HepG2 (cell line): ENCODE measurements around the gene BTG1. TPM values are rescaled to one million over a fixed set of nuclear protein-coding genes. Genes with fewer than 3 reads are reported as not detected.

Experiments used
- ATAC-seq: fragments of 200-7000 bp; cut with Tn5 transposase; 3 replicates; pipeline ENCODE4 v1.9.1; 2020; ENCODE audit warnings: mild to moderate bottlenecking, moderate library complexity
- BruUV-seq: library from RNA; stranded (reverse); fragments of 400-500 nt; replicated peaks from 2 replicates; lab custom pipeline; 2021; lab: Mats Ljungman, UMichigan
- CTCF ChIA-PET: fragments of 300-600 bp; formaldehyde crosslinking; extraction: SDS; loops from one replicate; lab custom pipeline; 2021; ENCODE audit warnings: low total read pairs, inconsistent platforms, low intra/inter-chr PET ratio; lab: Yijun Ruan, JAX
- POLR2A ChIA-PET: fragments of 350-600 bp; sonication (Branson Sonifier 250); formaldehyde crosslinking; loops from one replicate; lab custom pipeline; 2020; ENCODE audit warnings: antibody characterized with exemption, inconsistent platforms; lab: Yijun Ruan, JAX
- DNase-seq: peaks from one replicate; pipeline ENCODE4 v3.0.0-alpha.2; 2015; ENCODE audit warnings: low spot score
- FAIRE-seq: peaks from 3 replicates; lab custom pipeline; 2011; peaks lifted over from hg19 to GRCh38; lab: Jason Lieb, UNC
- H2AFZ ChIP-seq: one replicate; pipeline ENCODE4 v1.6.1; 2011; ENCODE audit warnings: low read length, inconsistent platforms
- H3K27ac ChIP-seq: fragments of 300-600 bp; 3 replicates; pipeline ENCODE4 v1.8.0; 2011; ENCODE audit warnings: mixed run types, mild to moderate bottlenecking, mixed read lengths, low read length, inconsistent platforms; ENCODE audit not compliant: insufficient read depth; ENCODE audit errors: extremely low read length
- H3K27me3 ChIP-seq, 2 experiments: fragments of 200-600 bp in 1 of 2; 2 replicates in 1 of 2; 3 replicates in 1 of 2; pipeline versions ENCODE4 v1.6.0 to v1.8.0; 2011; ENCODE audit warnings: low read length in 2 of 2, mild to moderate bottlenecking in 2 of 2, moderate library complexity in 2 of 2, inconsistent platforms in 1 of 2; ENCODE audit not compliant: insufficient read depth in 2 of 2, control insufficient read depth in 1 of 2
- H3K36me3 ChIP-seq, 2 experiments: fragments of 200-600 bp in 1 of 2; replicated peaks in 1 of 2; 2 replicates in 1 of 2; 3 replicates in 1 of 2; pipeline versions ENCODE4 v1.5.1 to v1.8.0; 2011; ENCODE audit warnings: low read length in 2 of 2, inconsistent platforms in 1 of 2; ENCODE audit not compliant: insufficient read depth in 2 of 2, control insufficient read depth in 1 of 2
- H3K4me1 ChIP-seq: 2 replicates; pipeline ENCODE4 v1.5.1; 2012; ENCODE audit warnings: low read length, inconsistent platforms; ENCODE audit not compliant: insufficient read depth
- H3K4me2 ChIP-seq: 2 replicates; pipeline ENCODE4 v1.6.0; 2011; ENCODE audit warnings: low read depth, low read length, inconsistent platforms
- H3K4me3 ChIP-seq, 3 experiments: fragments of 200-600 bp in 1 of 3; sonication (generic), shearing (Covaris generic) in 1 of 3; replicated peaks in 1 of 3; 2 replicates each; pipeline ENCODE4 v1.5.1; 2011 to 2016; ENCODE audit warnings: low read length in 3 of 3, inconsistent platforms in 2 of 3, low read depth in 2 of 3, mild to moderate bottlenecking in 2 of 3, control low read depth in 1 of 3, mixed read lengths in 1 of 3; ENCODE audit not compliant: insufficient read depth in 1 of 3
- H3K79me2 ChIP-seq: one replicate; pipeline ENCODE4 v1.6.1; 2011; ENCODE audit warnings: low read length, inconsistent platforms; ENCODE audit not compliant: insufficient read depth
- H3K9ac ChIP-seq: 2 replicates; pipeline ENCODE4 v1.6.0; 2011; ENCODE audit warnings: mild to moderate bottlenecking, low read depth, low read length, inconsistent platforms; ENCODE audit not compliant: insufficient read depth
- H3K9me3 ChIP-seq: 2 replicates; pipeline ENCODE4 v1.5.1; 2012; ENCODE audit warnings: mild to moderate bottlenecking, low read length
- H4K20me1 ChIP-seq: 2 replicates; pipeline ENCODE4 v1.6.0; 2011; ENCODE audit warnings: inconsistent platforms, mild to moderate bottlenecking, low read length, moderate library complexity; ENCODE audit not compliant: insufficient read depth
- BCL6 ChIP-seq: IDR thresholded peaks from 2 replicates; pipeline ENCODE4 v1.6.1; 2016; ENCODE audit warnings: missing genetic modification reagents, missing compliant biosample characterization
- CBX5 ChIP-seq: sonication (generic); formaldehyde crosslinking; IDR thresholded peaks from 2 replicates; pipeline ENCODE4 v1.4.0; 2020; ENCODE audit warnings: missing genetic modification reagents, borderline replicate concordance
- CHD4 ChIP-seq: fragments of 200-600 bp; sonication (generic); IDR thresholded peaks from 2 replicates; pipeline ENCODE4 v1.7.0; 2017; ENCODE audit warnings: mild to moderate bottlenecking, low read length, borderline replicate concordance
- CREM ChIP-seq, 2 experiments: sonication (generic) in 1 of 2; formaldehyde crosslinking in 1 of 2; IDR thresholded peaks; 2 replicates each; pipeline versions ENCODE4 v1.4.0 to v1.6.1; 2016 to 2020; ENCODE audit warnings: antibody characterized with exemption in 1 of 2, mild to moderate bottlenecking in 1 of 2, missing genetic modification reagents in 1 of 2
- ELF3 ChIP-seq: IDR thresholded peaks from 2 replicates; pipeline ENCODE4 v1.6.1; 2016; ENCODE audit warnings: missing genetic modification reagents, missing compliant biosample characterization
- ERF ChIP-seq: IDR thresholded peaks from 2 replicates; pipeline ENCODE4 v1.6.1; 2018; ENCODE audit warnings: missing biosample characterization, missing genetic modification reagents
- ETV5 ChIP-seq: IDR thresholded peaks from 2 replicates; pipeline ENCODE4 v1.6.1; 2018; ENCODE audit warnings: missing biosample characterization, missing genetic modification reagents, inconsistent platforms, borderline replicate concordance
- MXI1 ChIP-seq: IDR thresholded peaks from 3 replicates; pipeline ENCODE4 v1.6.1; 2012; ENCODE audit warnings: low read depth, low read length, inconsistent platforms, borderline replicate concordance
- NR3C1 ChIP-seq: sonication (generic); formaldehyde crosslinking; IDR thresholded peaks from 2 replicates; pipeline ENCODE4 v1.4.0; 2020; ENCODE audit warnings: missing genetic modification reagents
- SMAD3 ChIP-seq: sonication (generic); formaldehyde crosslinking; IDR thresholded peaks from 2 replicates; pipeline ENCODE4 v1.4.0; 2020; ENCODE audit warnings: missing genetic modification reagents
- SOX5 ChIP-seq: IDR thresholded peaks from 2 replicates; pipeline ENCODE4 v1.6.1; 2016; ENCODE audit warnings: borderline replicate concordance
- TARDBP ChIP-seq: sonication (generic); formaldehyde crosslinking; IDR thresholded peaks from 2 replicates; pipeline ENCODE4 v1.8.0; 2022; ENCODE audit warnings: mild to moderate bottlenecking, missing genetic modification reagents
- TCF7L2 ChIP-seq: IDR thresholded peaks from 2 replicates; pipeline ENCODE4 v1.6.1; 2011; ENCODE audit warnings: mild to moderate bottlenecking, low read depth, low read length, moderate library complexity
- ZNF317 ChIP-seq: sonication (generic); formaldehyde crosslinking; IDR thresholded peaks from 2 replicates; pipeline ENCODE4 v1.5.0; 2020; ENCODE audit warnings: mild to moderate bottlenecking, missing genetic modification reagents
- ZNF446 ChIP-seq: sonication (generic); formaldehyde crosslinking; IDR thresholded peaks from 2 replicates; pipeline ENCODE4 v1.5.0; 2020; ENCODE audit warnings: mild to moderate bottlenecking, missing genetic modification reagents
- ZNF501 ChIP-seq: sonication (generic); formaldehyde crosslinking; IDR thresholded peaks from 2 replicates; pipeline ENCODE4 v1.5.1; 2020; ENCODE audit warnings: mild to moderate bottlenecking, moderate library complexity, missing genetic modification reagents
- WGBS: methylation state at CpG from one replicate; pipeline ENCODE4 v1.1.6; 2017; ENCODE audit warnings: low lambda C conversion rate; 5-methylcytosine and 5-hydroxymethylcytosine counted together
- in situ Hi-C: cut with HindIII; loops from 2 replicates; pipeline ENCODE4 v1.10.0; 2017; ENCODE audit warnings: low pct_unique_long_range_greater_than_20kb; ENCODE audit not compliant: extremely low pct_ligation_motif_present
- intact Hi-C: fragments of 100-400 bp; cut with micrococcal nuclease; formaldehyde crosslinking; loops from one replicate; pipeline ENCODE4 v1.10.0; 2022; ENCODE audit not compliant: unreplicated experiment
- polyA plus RNA-seq, 8 experiments: library from polyadenylated mRNA; depleted of rRNA in 3 of 8; stranded (reverse) in 7 of 8; unstranded in 1 of 8; fragments of >200 nt; fragmentation: Illumina TruSeq in 4 of 8; extraction: Trizol in 4 of 8; gene quantifications; 2 replicates each; pipeline versions ENCODE4 v1.2.1 to v1.2.3, GENCODE V29; 2011 to 2016; ENCODE audit warnings: low read depth in 4 of 8, missing spikeins in 1 of 8, mixed read lengths in 1 of 8; ENCODE audit not compliant: insufficient read depth in 1 of 8
- total RNA-seq, 5 experiments: library from RNA; depleted of rRNA; stranded (reverse); fragments of >200 nt; fragmentation: Illumina TruSeq; extraction: Trizol; gene quantifications; 2 replicates each; pipeline ENCODE4 v1.2.3, GENCODE V29; 2016; ENCODE audit warnings: low read depth in 1 of 5
- TF ChIP-seq, protein P1 (sequence below): IDR thresholded peaks from 2 replicates; pipeline ENCODE4 v1.6.1; 2018; ENCODE audit warnings: missing genetic modification reagents
- TF ChIP-seq, protein P2 (sequence below): sonication (generic); formaldehyde crosslinking; IDR thresholded peaks from 2 replicates; pipeline ENCODE4 v1.5.0; 2020; ENCODE audit warnings: missing genetic modification reagents, mild to moderate bottlenecking, borderline replicate concordance
- TF ChIP-seq, protein P3 (sequence below): IDR thresholded peaks from 2 replicates; pipeline ENCODE4 v1.6.1; 2012; ENCODE audit warnings: low read depth, low read length, improper control_type of control experiment

BTG1 gene
- total and polyA plus RNA-seq, 2 of the 13 experiments (the other 11 are each of a cell fraction or from before 2014, with no cell fraction given), result 7.5 to 16.7 TPM

DNA sequence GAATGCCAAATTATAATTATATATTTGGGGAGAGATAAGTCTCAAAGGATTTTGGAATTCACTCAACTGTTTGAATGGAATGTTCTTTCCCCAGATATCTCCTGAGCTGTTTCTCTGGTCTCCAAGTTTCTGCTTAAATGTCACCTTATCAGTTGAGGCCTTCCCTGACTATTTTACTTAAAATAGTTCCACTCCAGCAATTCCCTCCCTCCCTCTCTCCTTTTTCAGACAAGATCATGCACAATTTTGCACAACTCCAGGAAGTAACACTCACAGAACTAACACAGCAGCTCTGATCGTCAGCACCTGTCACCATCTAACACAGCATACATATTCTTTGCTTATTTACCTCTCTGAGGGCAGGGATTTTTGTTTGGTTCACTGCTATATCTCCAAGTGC is 12.5 kb downstream of the BTG1 start:
- H3K9me3 ChIP-seq, result no peaks in the 10 kb centered on the region
- H3K4me2 ChIP-seq, result no peak overlapping the region
- no peak overlapping the region for H3K4me3 ChIP-seq
- no peak for TF ChIP-seq TCF7L2
- TF ChIP-seq, protein P1, sequence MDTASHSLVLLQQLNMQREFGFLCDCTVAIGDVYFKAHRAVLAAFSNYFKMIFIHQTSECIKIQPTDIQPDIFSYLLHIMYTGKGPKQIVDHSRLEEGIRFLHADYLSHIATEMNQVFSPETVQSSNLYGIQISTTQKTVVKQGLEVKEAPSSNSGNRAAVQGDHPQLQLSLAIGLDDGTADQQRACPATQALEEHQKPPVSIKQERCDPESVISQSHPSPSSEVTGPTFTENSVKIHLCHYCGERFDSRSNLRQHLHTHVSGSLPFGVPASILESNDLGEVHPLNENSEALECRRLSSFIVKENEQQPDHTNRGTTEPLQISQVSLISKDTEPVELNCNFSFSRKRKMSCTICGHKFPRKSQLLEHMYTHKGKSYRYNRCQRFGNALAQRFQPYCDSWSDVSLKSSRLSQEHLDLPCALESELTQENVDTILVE (CRISPR knock-in tag), result no peak
- TF ChIP-seq NR3C1, result no peak
- TF ChIP-seq ELF3 (CRISPR knock-in tag), result no peak
- TF ChIP-seq ETV5 (CRISPR knock-in tag), result no peak
- TF ChIP-seq MXI1, result no peak
- no peak for TF ChIP-seq ZNF446 (CRISPR knock-in tag)
- no peak for TF ChIP-seq SOX5 (CRISPR knock-in tag)
- no peak for TF ChIP-seq ZNF317 (CRISPR knock-in tag)
- TF ChIP-seq BCL6, result no peak
- TF ChIP-seq SMAD3 (CRISPR knock-in tag), result no peak
- no peak for TF ChIP-seq TARDBP
- TF ChIP-seq, protein P2, sequence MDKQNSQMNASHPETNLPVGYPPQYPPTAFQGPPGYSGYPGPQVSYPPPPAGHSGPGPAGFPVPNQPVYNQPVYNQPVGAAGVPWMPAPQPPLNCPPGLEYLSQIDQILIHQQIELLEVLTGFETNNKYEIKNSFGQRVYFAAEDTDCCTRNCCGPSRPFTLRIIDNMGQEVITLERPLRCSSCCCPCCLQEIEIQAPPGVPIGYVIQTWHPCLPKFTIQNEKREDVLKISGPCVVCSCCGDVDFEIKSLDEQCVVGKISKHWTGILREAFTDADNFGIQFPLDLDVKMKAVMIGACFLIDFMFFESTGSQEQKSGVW (CRISPR knock-in tag), result no peak
- no peak for TF ChIP-seq CHD4
- no peak for TF ChIP-seq ZNF501 (CRISPR knock-in tag)
- TF ChIP-seq CREM (IDR thresholded peaks at IDR 0.05), result no peak
- TF ChIP-seq CREM (CRISPR knock-in tag; IDR thresholded peaks at IDR 0.05), result no peak
- TF ChIP-seq ERF (CRISPR knock-in tag), result no peak
- TF ChIP-seq, protein P3, sequence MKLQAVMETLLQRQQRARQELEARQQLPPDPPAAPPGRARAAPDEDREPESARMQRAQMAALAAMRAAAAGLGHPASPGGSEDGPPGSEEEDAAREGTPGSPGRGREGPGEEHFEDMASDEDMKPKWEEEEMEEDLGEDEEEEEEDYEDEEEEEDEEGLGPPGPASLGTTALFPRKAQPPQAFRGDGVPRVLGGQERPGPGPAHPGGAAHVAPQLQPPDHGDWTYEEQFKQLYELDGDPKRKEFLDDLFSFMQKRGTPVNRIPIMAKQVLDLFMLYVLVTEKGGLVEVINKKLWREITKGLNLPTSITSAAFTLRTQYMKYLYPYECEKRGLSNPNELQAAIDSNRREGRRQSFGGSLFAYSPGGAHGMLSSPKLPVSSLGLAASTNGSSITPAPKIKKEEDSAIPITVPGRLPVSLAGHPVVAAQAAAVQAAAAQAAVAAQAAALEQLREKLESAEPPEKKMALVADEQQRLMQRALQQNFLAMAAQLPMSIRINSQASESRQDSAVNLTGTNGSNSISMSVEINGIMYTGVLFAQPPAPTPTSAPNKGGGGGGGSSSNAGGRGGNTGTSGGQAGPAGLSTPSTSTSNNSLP, result no peak
- no peak for TF ChIP-seq CBX5 (CRISPR knock-in tag)
- peaks cover 10% of the 10 kb centered on the region for H3K79me2 ChIP-seq
- ChIA-PET CTCF (no interaction called here), POLR2A (interaction anchor here (3.2 kb wide), 1 partner anchor 12 kb away, joined by 15 read pairs; the partner anchor contains the start of gene BTG1)
- no peak overlapping the region for H2AFZ ChIP-seq
- no peak for ATAC-seq
- in situ Hi-C loops, result no loop called here
- peaks cover 24% of the 10 kb centered on the region for H3K4me1 ChIP-seq
- FAIRE-seq, result no peak
- H3K9ac ChIP-seq, result no peak overlapping the region
- intact Hi-C loops, result no loop called here
- H3K27me3 ChIP-seq, result no peaks in the 10 kb centered on the region
- 90% methylated on average over 1 of the region's 1 CpG for WGBS
- no peak overlapping the region for H3K27ac ChIP-seq
- DNase-seq, result no peak
- H4K20me1 ChIP-seq, result peaks cover 12% of the 10 kb centered on the region
- no TSS peak for BruUV-seq
- H3K36me3 ChIP-seq, result no peaks in the 10 kb centered on the region
